Measurements from ENCODE around the gene FCGR2B.

FCGR2B gene

DNA sequence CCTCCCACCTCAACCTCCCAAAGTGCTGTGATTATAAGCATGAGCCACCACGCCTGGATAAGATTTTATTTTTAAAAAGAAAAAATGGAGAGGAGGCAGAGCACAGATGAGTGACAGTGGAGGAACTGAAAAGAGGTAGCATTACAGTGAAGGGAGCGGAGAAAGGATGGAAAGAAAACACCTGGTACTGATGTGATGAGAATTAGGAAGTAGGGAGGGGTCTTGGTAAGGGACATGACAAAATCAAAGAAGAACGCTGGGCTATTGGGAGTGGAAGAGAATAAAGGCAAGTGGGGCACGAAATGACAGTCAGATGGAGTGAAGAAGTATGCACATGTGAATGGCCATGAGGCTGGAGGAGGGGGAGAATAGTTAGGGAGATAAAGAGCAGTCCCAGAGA is 46.4 kb downstream of the FCGR2B start:
- TF ChIP-seq, protein P1, sequence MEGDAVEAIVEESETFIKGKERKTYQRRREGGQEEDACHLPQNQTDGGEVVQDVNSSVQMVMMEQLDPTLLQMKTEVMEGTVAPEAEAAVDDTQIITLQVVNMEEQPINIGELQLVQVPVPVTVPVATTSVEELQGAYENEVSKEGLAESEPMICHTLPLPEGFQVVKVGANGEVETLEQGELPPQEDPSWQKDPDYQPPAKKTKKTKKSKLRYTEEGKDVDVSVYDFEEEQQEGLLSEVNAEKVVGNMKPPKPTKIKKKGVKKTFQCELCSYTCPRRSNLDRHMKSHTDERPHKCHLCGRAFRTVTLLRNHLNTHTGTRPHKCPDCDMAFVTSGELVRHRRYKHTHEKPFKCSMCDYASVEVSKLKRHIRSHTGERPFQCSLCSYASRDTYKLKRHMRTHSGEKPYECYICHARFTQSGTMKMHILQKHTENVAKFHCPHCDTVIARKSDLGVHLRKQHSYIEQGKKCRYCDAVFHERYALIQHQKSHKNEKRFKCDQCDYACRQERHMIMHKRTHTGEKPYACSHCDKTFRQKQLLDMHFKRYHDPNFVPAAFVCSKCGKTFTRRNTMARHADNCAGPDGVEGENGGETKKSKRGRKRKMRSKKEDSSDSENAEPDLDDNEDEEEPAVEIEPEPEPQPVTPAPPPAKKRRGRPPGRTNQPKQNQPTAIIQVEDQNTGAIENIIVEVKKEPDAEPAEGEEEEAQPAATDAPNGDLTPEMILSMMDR (IDR thresholded peaks at IDR 0.05; ENCODE audit: insufficient read depth, low read length, poor library complexity, severe bottlenecking): no peak
- no peak for DNase-seq (ENCODE audit: extremely low read depth, insufficient read length)
- Histone ChIP-seq H3K4me3 (replicated peaks; ENCODE audit: low read depth, low read length) (peak overlapping the region; percentile 70), H3K27me3 (replicated peaks; ENCODE audit: control insufficient read depth, insufficient read depth, low read length) (no peaks in the 10 kb centered on the region), H3K36me3 (ENCODE audit: control insufficient read depth, insufficient read depth, low read length) (peaks cover 22% of the 10 kb centered on the region)

DNA sequence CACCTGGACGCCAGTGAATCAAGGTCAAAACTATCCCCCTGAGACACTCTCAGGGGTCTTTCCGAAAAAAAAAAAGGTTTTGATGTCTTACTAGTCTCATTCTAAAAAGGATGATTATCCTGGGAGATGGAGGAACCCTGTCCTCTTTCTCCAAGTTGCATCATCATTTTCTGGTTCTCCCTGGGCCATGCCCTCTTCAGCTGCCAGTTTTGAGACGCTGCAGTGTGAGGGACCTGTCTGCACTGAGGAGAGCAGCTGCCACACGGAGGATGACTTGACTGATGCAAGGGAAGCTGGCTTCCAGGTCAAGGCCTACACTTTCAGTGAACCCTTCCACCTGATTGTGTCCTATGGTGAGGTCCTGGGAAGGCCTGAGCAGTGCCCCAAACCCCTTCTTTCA is 47.6 kb downstream of the FCGR2B start:
- Histone ChIP-seq H3K36me3 (ENCODE audit: control insufficient read depth, insufficient read depth, low read length) (peaks cover 22% of the 10 kb centered on the region), H3K4me3 (replicated peaks; ENCODE audit: low read depth, low read length) (no peak overlapping the region), H3K27me3 (replicated peaks; ENCODE audit: control insufficient read depth, insufficient read depth, low read length) (no peaks in the 10 kb centered on the region)
- TF ChIP-seq, protein P1 (IDR thresholded peaks at IDR 0.05; ENCODE audit: insufficient read depth, low read length, poor library complexity, severe bottlenecking): no peak
- no peak for DNase-seq (ENCODE audit: extremely low read depth, insufficient read length)

DNA sequence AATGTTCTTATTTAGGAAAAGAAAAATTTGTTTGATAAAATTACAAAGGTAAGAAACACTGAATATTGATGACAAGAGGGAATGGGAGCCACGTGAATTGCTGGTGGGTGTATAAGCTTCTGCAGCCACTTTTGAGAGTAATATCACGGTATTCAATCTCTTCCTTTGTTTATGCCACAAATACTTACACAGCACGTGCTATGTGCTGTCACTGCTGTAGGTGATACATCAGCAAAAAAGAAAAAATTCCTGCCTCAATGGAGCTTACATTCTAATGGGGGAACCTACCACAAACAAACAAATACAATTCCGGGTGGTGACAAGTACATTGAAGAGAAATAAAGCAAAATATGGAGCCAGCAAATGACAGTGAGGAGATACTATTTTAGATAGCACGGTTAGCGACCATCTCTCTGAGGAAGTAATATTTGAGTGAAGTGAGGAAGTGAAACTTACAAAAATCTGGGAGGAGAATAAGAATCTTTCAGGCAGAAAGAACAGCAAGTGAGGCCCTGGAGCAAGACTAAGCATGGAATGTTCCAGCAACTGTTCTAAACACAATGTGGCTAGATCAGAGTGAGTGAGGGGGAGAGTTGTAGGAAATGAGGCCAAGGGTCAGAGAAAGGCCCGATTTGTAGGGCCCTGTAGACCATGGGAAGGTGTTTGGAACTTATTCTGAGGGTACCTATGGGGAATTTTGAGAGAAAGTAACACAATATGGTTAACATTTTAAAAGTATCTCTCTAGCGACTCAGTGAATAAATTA is 55.8 kb downstream of the FCGR2B start:
- DNase-seq (ENCODE audit: extremely low read depth, insufficient read length): peak; percentile 44
- TF ChIP-seq, protein P1 (IDR thresholded peaks at IDR 0.05; ENCODE audit: insufficient read depth, low read length, poor library complexity, severe bottlenecking): no peak
- no peaks in the 10 kb centered on the region for H3K27me3 ChIP-seq (replicated peaks; ENCODE audit: control insufficient read depth, insufficient read depth, low read length)
- no peak overlapping the region for H3K4me3 ChIP-seq (replicated peaks; ENCODE audit: low read depth, low read length)
- H3K36me3 ChIP-seq (ENCODE audit: control insufficient read depth, insufficient read depth, low read length): no peaks in the 10 kb centered on the region

DNA sequence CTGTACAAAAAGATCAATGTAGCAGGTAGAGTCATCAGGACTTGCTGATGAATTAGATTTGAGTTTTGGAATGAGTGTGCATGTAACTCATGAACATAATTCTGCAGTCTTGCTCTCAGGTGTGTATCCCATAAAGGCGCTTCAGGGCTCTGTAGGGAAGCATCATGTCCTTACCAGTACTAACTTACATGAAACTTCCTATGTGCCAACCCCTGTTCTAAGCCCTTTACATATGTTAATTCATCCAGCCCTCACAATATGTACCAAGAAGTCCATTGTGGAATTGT is 56.3 kb downstream of the FCGR2B start:
- Histone ChIP-seq H3K27me3 (replicated peaks; ENCODE audit: control insufficient read depth, insufficient read depth, low read length) (no peaks in the 10 kb centered on the region), H3K36me3 (ENCODE audit: control insufficient read depth, insufficient read depth, low read length) (no peaks in the 10 kb centered on the region), H3K4me3 (replicated peaks; ENCODE audit: low read depth, low read length) (no peak overlapping the region)
- no peak for DNase-seq (ENCODE audit: extremely low read depth, insufficient read length)
- TF ChIP-seq, protein P1 (IDR thresholded peaks at IDR 0.05; ENCODE audit: insufficient read depth, low read length, poor library complexity, severe bottlenecking): no peak

DNA sequence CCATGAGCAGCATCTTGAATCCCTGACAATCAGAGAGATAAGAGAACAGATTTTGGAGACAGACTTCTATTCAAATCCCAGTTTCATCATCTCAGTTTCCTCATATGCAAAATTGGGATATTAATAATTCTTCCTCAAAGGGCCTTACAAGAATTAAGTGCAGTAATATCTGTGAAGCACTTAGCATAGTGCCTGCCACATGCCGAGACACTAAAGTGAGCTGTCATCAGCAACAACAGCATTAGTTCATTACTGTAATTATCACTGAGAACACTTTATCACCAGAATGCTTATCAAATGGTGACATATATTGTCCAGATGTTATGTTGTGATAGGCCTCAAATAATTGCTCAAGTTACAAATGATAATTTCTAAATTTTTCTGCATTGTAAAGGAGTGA is 57.5 kb downstream of the FCGR2B start:
- DNase-seq (ENCODE audit: extremely low read depth, insufficient read length): no peak
- Histone ChIP-seq H3K36me3 (ENCODE audit: control insufficient read depth, insufficient read depth, low read length) (no peaks in the 10 kb centered on the region), H3K4me3 (replicated peaks; ENCODE audit: low read depth, low read length) (no peak overlapping the region), H3K27me3 (replicated peaks; ENCODE audit: control insufficient read depth, insufficient read depth, low read length) (no peaks in the 10 kb centered on the region)
- TF ChIP-seq, protein P1 (IDR thresholded peaks at IDR 0.05; ENCODE audit: insufficient read depth, low read length, poor library complexity, severe bottlenecking): no peak

Data from GM06990 (cell line).